ENCODE data around the gene APH1B. TPM values are rescaled to one million over a fixed set of nuclear protein-coding genes. Genes with fewer than 3 reads are reported as not detected.

APH1B gene
- total and polyA plus RNA-seq, 2 donors (not counting 3 experiments of a cell fraction or from before 2014, with no cell fraction given): 14.6 to 24.6 TPM

DNA sequence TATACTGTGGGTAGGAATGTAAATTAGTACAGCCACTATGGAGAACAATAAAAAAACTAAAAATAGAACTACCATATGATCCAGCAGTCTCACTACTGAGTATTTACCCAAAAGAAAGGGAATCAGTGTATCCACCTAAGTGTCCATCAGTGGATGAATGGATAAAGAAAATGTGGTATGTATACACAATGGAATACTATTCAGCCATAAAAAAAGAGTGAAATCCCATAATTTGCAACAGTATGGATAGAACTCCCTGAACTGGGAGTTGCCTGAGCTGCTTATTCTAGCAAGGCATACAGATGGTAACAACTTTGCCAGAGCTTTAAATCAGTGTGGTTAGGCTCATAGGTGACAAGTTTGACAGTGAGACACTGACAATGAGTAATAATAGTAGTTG lies 16.1 kb upstream of the APH1B start:
- H3K4me1 ChIP-seq (ENCODE audit: control insufficient read depth, extremely low read depth, insufficient read depth, low read length): peaks cover 23% of the 10 kb centered on the region
- H3K9ac ChIP-seq (replicated peaks; ENCODE audit: extremely low read depth, insufficient read depth, low read length): peak overlapping the region; percentile 23
- no peaks in the 10 kb centered on the region for H4K20me1 ChIP-seq (replicated peaks; ENCODE audit: control insufficient read depth, extremely low read depth, insufficient read depth, low read length)
- peaks cover 2 to 18% of the 10 kb centered on the region in 2 experiments for H3K36me3 ChIP-seq (ENCODE audit: control insufficient read depth in 2 of 2, extremely low read depth in 1 of 2, insufficient read depth in 2 of 2, low read length in 2 of 2)
- no peak overlapping the region for H2AFZ ChIP-seq (ENCODE audit: low read depth, low read length)
- TF ChIP-seq, protein P1, sequence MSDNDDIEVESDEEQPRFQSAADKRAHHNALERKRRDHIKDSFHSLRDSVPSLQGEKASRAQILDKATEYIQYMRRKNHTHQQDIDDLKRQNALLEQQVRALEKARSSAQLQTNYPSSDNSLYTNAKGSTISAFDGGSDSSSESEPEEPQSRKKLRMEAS (IDR thresholded peaks at IDR 0.05; ENCODE audit: insufficient read depth, insufficient read length): no peak
- no peak for TF ChIP-seq EZH2 (IDR thresholded peaks at IDR 0.05; ENCODE audit: borderline replicate concordance, low read depth, low read length, severe bottlenecking)
- ChIA-PET POLR2A (no interaction called here), CTCF (interaction anchor here (1.2 to 1.5 kb wide), 2 partner anchors 17 to 22 kb away, joined by 4 to 5 read pairs; no protein-coding TSS in a partner anchor)
- peak overlapping the region; percentile 62 for H3K4me2 ChIP-seq (ENCODE audit: insufficient read depth, low read length)
- no peak for DNase-seq (ENCODE audit: low read depth, low spot score)
- dilution Hi-C loops (cut with MboI; ENCODE audit: extremely low pct_ligation_motif_present, low sequenced_read_pairs) (no loop called here), intact Hi-C loops (cut with micrococcal nuclease) (no loop called here)
- peak overlapping the region; percentile 63 for H3K27ac ChIP-seq (ENCODE audit: insufficient read depth, low read depth, low read length)
- FAIRE-seq: no peak
- no peak overlapping the region for H3K4me3 ChIP-seq (replicated peaks in 1 of 3; ENCODE audit: insufficient read depth in 1 of 3, low read depth in 1 of 3, low read length in 3 of 3)
- no peaks in the 10 kb centered on the region for H3K79me2 ChIP-seq (ENCODE audit: control insufficient read depth, insufficient read depth, low read length)
- no peaks in the 10 kb centered on the region for H3K27me3 ChIP-seq (ENCODE audit: control insufficient read depth in 2 of 2, insufficient read depth in 2 of 2, low read length in 2 of 2)
- H3K9me3 ChIP-seq (replicated peaks; ENCODE audit: control insufficient read depth, insufficient read depth, low read length): no peaks in the 10 kb centered on the region
- H3K9me1 ChIP-seq (replicated peaks; ENCODE audit: control insufficient read depth, extremely low read depth, insufficient read depth, low read length): peaks cover 3% of the 10 kb centered on the region
- BruUV-seq (replicated peaks): no TSS peak

DNA sequence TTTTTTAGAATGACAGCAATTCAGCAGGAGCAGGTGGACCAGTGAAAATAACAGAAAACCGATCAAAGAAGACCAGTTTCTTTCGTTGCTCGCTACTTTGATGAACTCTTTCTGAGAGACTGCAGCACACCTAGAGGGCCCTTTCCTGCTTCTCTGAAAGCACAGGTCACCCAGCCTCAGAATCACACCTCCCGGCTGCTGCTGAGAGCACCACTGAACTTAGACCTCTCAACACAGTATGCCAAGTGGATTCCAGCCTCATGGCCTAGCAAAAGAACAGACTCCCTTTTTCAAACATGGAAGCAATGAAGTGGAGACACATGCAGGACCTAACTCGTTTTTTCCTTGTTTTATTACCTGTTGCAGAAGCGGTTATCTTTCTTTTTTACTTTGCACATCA lies 13.9 kb upstream of the APH1B start:
- dilution Hi-C loops (cut with MboI; ENCODE audit: extremely low pct_ligation_motif_present, low sequenced_read_pairs): no loop called here
- POLR2A ChIA-PET: no interaction called here
- no peak for FAIRE-seq

More for the DNA sequence above, 13.9 kb upstream of the APH1B start:
- no peak overlapping the region for H3K4me2 ChIP-seq (ENCODE audit: insufficient read depth, low read length)
- H3K9ac ChIP-seq (replicated peaks; ENCODE audit: extremely low read depth, insufficient read depth, low read length): no peak overlapping the region
- no peak overlapping the region for H2AFZ ChIP-seq (ENCODE audit: low read depth, low read length)
- peaks cover 4 to 18% of the 10 kb centered on the region in 2 experiments for H3K36me3 ChIP-seq (ENCODE audit: control insufficient read depth in 2 of 2, extremely low read depth in 1 of 2, insufficient read depth in 2 of 2, low read length in 2 of 2)
- BruUV-seq (replicated peaks): no TSS peak
- peaks cover 12% of the 10 kb centered on the region for H3K4me1 ChIP-seq (ENCODE audit: control insufficient read depth, extremely low read depth, insufficient read depth, low read length)
- H3K4me3 ChIP-seq (replicated peaks in 1 of 3; ENCODE audit: insufficient read depth in 1 of 3, low read depth in 1 of 3, low read length in 3 of 3): no peak overlapping the region
- CTCF ChIA-PET: no interaction called here
- H3K27ac ChIP-seq (ENCODE audit: insufficient read depth, low read depth, low read length): no peak overlapping the region
- intact Hi-C loops (cut with micrococcal nuclease): no loop called here
- TF ChIP-seq GATA2 (IDR thresholded peaks at IDR 0.05; ENCODE audit: insufficient read depth, insufficient read length, low read depth, low read length) (no peak), POLR2A (IDR thresholded peaks at IDR 0.05; ENCODE audit: low read depth, low read length) (no peak), POLR2AphosphoS5 (IDR thresholded peaks at IDR 0.05; ENCODE audit: insufficient read depth, low read depth, low read length) (no peak), FOS (IDR thresholded peaks at IDR 0.05; ENCODE audit: borderline replicate concordance, insufficient read depth, low read length) (no peak), MYC (IDR thresholded peaks at IDR 0.05; ENCODE audit: low read depth, low read length) (no peak), JUN (IDR thresholded peaks at IDR 0.05; ENCODE audit: borderline replicate concordance, insufficient read depth, insufficient read length, low read depth) (no peak), EZH2 (IDR thresholded peaks at IDR 0.05; ENCODE audit: borderline replicate concordance, low read depth, low read length, severe bottlenecking) (no peak)
- TF ChIP-seq, protein P1 (IDR thresholded peaks at IDR 0.05; ENCODE audit: insufficient read depth, insufficient read length): no peak
- TF ChIP-seq, protein P2, sequence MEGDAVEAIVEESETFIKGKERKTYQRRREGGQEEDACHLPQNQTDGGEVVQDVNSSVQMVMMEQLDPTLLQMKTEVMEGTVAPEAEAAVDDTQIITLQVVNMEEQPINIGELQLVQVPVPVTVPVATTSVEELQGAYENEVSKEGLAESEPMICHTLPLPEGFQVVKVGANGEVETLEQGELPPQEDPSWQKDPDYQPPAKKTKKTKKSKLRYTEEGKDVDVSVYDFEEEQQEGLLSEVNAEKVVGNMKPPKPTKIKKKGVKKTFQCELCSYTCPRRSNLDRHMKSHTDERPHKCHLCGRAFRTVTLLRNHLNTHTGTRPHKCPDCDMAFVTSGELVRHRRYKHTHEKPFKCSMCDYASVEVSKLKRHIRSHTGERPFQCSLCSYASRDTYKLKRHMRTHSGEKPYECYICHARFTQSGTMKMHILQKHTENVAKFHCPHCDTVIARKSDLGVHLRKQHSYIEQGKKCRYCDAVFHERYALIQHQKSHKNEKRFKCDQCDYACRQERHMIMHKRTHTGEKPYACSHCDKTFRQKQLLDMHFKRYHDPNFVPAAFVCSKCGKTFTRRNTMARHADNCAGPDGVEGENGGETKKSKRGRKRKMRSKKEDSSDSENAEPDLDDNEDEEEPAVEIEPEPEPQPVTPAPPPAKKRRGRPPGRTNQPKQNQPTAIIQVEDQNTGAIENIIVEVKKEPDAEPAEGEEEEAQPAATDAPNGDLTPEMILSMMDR (IDR thresholded peaks at IDR 0.05; ENCODE audit: extremely low read depth in 1 of 2, insufficient read depth in 1 of 2, low read depth in 1 of 2, low read length in 2 of 2): no peak
- H3K9me1 ChIP-seq (replicated peaks; ENCODE audit: control insufficient read depth, extremely low read depth, insufficient read depth, low read length): peaks cover 3% of the 10 kb centered on the region
- H4K20me1 ChIP-seq (replicated peaks; ENCODE audit: control insufficient read depth, extremely low read depth, insufficient read depth, low read length): no peaks in the 10 kb centered on the region
- no peaks in the 10 kb centered on the region for H3K79me2 ChIP-seq (ENCODE audit: control insufficient read depth, insufficient read depth, low read length)
- no peaks in the 10 kb centered on the region for H3K9me3 ChIP-seq (replicated peaks; ENCODE audit: control insufficient read depth, insufficient read depth, low read length)
- DNase-seq (ENCODE audit: low read depth, low spot score): no peak
- H3K27me3 ChIP-seq (ENCODE audit: control insufficient read depth in 2 of 2, insufficient read depth in 2 of 2, low read length in 2 of 2): no peaks in the 10 kb centered on the region
